ENCODE data around the gene R3HDM4.

- no peak for TF ChIP-seq EZH2 (IDR thresholded peaks at IDR 0.05; ENCODE audit: low read depth)
- TF ChIP-seq CTCF (conservative IDR thresholded peaks at IDR 0.05): no peak
Measured at GRCh38 chr19:892243-892893, 20.7 kb downstream of the R3HDM4 start.

Data from PC-9 (cell line).